Skeletal muscle satellite cell (primary cell): ENCODE measurements around the gene TMCC2. TPM values are rescaled to one million over a fixed set of nuclear protein-coding genes. Genes with fewer than 3 reads are reported as not detected.
"Not testable (repeated sequence)": the region's sequence is repeated elsewhere in the genome, so short reads cannot be mapped to it uniquely, and the experiment has no call there.

Experiments
- H3K27me3 ChIP-seq: 2 replicates; pipeline ENCODE4 v1.7.0; 2013; ENCODE audit warnings: low read length; ENCODE audit not compliant: control insufficient read depth, insufficient read depth
- H3K36me3 ChIP-seq: 2 replicates; pipeline ENCODE4 v1.7.0; 2013; ENCODE audit warnings: mild to moderate bottlenecking, control low read depth, low read length; ENCODE audit not compliant: insufficient read depth
- H3K4me1 ChIP-seq: 2 replicates; pipeline ENCODE4 v1.7.0; 2013; ENCODE audit warnings: low read length; ENCODE audit not compliant: control insufficient read depth, insufficient read depth
- H3K4me2 ChIP-seq: 2 replicates; pipeline ENCODE4 v1.7.0; 2013; ENCODE audit warnings: mild to moderate bottlenecking, low read length
- H3K4me3 ChIP-seq: 2 replicates; pipeline ENCODE4 v1.7.0; 2013; ENCODE audit warnings: low read length
- H3K9ac ChIP-seq: 2 replicates; pipeline ENCODE4 v1.7.0; 2013; ENCODE audit warnings: mild to moderate bottlenecking, low read depth, low read length, moderate library complexity
- H3K9me3 ChIP-seq: replicated peaks from 2 replicates; pipeline ENCODE4 v1.7.0; 2013; ENCODE audit warnings: mild to moderate bottlenecking, control low read depth, low read length
- total RNA-seq: library from RNA; depleted of rRNA; stranded (reverse); fragments of >200 nt; gene quantifications from 2 replicates; pipeline ENCODE4 v1.2.3, GENCODE V29; 2012; rRNA removed

The TMCC2 gene
- 1.3 and 2.3 TPM in 2 replicates for total RNA-seq

- H3K4me2 ChIP-seq = peak within 1 kb of the TSS; percentile 87
- H3K9ac ChIP-seq = peak within 1 kb of the TSS; percentile 57
- peaks cover 20% of the 10 kb centered on the region for H3K4me1 ChIP-seq
- H3K4me3 ChIP-seq = peak within 1 kb of the TSS; percentile 76
- no peaks in the 10 kb centered on the region for H3K36me3 ChIP-seq
- H3K9me3 ChIP-seq = no peaks in the 10 kb centered on the region
- peaks cover 42% of the 10 kb centered on the region for H3K27me3 ChIP-seq
Observed at GRCh38 chr1:205227584-205228013, at the start of gene TMCC2. Gene TMCC2 (plus strand): TSS chr1:205227946. CDS start chr1:205228565, 619 bp downstream.

- Histone ChIP-seq H3K27me3 (no peaks in the 10 kb centered on the region), H3K4me1 (peaks cover 28% of the 10 kb centered on the region), H3K4me2 (no peak overlapping the region), H3K4me3 (no peak overlapping the region), H3K36me3 (no peaks in the 10 kb centered on the region), H3K9me3 (no peaks in the 10 kb centered on the region), H3K9ac (peak overlapping the region; percentile 34)
Observed at GRCh38 chr1:205179842-205180241, 47.9 kb upstream of the TMCC2 start.

GRCh38 chr1:205180331-205180730 lies 47.4 kb upstream of the TMCC2 start:
- not testable (repeated sequence) for H3K36me3 ChIP-seq, H3K4me2 ChIP-seq, H3K4me3 ChIP-seq, H3K9ac ChIP-seq, H3K27me3 ChIP-seq, H3K9me3 ChIP-seq
- H3K4me1 ChIP-seq = peaks cover 23% of the 10 kb centered on the region

- Histone ChIP-seq H3K4me1 (peaks cover 9% of the 10 kb centered on the region), H3K36me3 (no peaks in the 10 kb centered on the region)
Observed at GRCh38 chr1:205182930-205183329, 44.8 kb upstream of the TMCC2 start.

GRCh38 chr1:205183676-205184335 lies 43.9 kb upstream of the TMCC2 start:
- no peaks in the 10 kb centered on the region for H3K27me3 ChIP-seq
- no peaks in the 10 kb centered on the region for H3K36me3 ChIP-seq
- no peaks in the 10 kb centered on the region for H3K9me3 ChIP-seq
- peaks cover 9% of the 10 kb centered on the region for H3K4me1 ChIP-seq
- no peak overlapping the region for H3K4me2 ChIP-seq
- no peak overlapping the region for H3K9ac ChIP-seq
- H3K4me3 ChIP-seq = no peak overlapping the region

More at GRCh38 chr1:205182930-205183329, 44.8 kb upstream of the TMCC2 start:
- Histone ChIP-seq H3K4me2 (no peak overlapping the region), H3K27me3 (no peaks in the 10 kb centered on the region), H3K9ac (no peak overlapping the region), H3K9me3 (no peaks in the 10 kb centered on the region), H3K4me3 (no peak overlapping the region)

- Histone ChIP-seq H3K9ac (no peak overlapping the region), H3K4me3 (no peak overlapping the region), H3K36me3 (no peaks in the 10 kb centered on the region), H3K27me3 (no peaks in the 10 kb centered on the region), H3K4me2 (no peak overlapping the region), H3K4me1 (peaks cover 5% of the 10 kb centered on the region), H3K9me3 (no peaks in the 10 kb centered on the region)
Observed at GRCh38 chr1:205186191-205186590, 41.6 kb upstream of the TMCC2 start.

GRCh38 chr1:205187420-205187819 lies 40.3 kb upstream of the TMCC2 start:
- Histone ChIP-seq H3K4me1 (peaks cover 8% of the 10 kb centered on the region), H3K27me3 (no peaks in the 10 kb centered on the region), H3K4me2 (no peak overlapping the region), H3K9me3 (no peaks in the 10 kb centered on the region), H3K36me3 (no peaks in the 10 kb centered on the region), H3K4me3 (no peak overlapping the region), H3K9ac (no peak overlapping the region)

- no peak overlapping the region for H3K4me3 ChIP-seq
- H3K9me3 ChIP-seq = no peaks in the 10 kb centered on the region
- no peaks in the 10 kb centered on the region for H3K27me3 ChIP-seq
- no peaks in the 10 kb centered on the region for H3K36me3 ChIP-seq
- peaks cover 8% of the 10 kb centered on the region for H3K4me1 ChIP-seq
- no peak overlapping the region for H3K4me2 ChIP-seq
- H3K9ac ChIP-seq = no peak overlapping the region
Observed at GRCh38 chr1:205188098-205188497, 39.6 kb upstream of the TMCC2 start.

GRCh38 chr1:205188596-205188995 lies 39.1 kb upstream of the TMCC2 start:
- H3K4me3 ChIP-seq = no peak overlapping the region
- no peak overlapping the region for H3K9ac ChIP-seq
- no peaks in the 10 kb centered on the region for H3K9me3 ChIP-seq
- no peak overlapping the region for H3K4me2 ChIP-seq
- H3K4me1 ChIP-seq = peaks cover 8% of the 10 kb centered on the region
- H3K27me3 ChIP-seq = no peaks in the 10 kb centered on the region
- no peaks in the 10 kb centered on the region for H3K36me3 ChIP-seq

GRCh38 chr1:205189131-205189530 lies 38.6 kb upstream of the TMCC2 start:
- no peak overlapping the region for H3K4me3 ChIP-seq
- H3K9ac ChIP-seq = no peak overlapping the region
- H3K4me2 ChIP-seq = no peak overlapping the region
- peaks cover 8% of the 10 kb centered on the region for H3K4me1 ChIP-seq
- H3K27me3 ChIP-seq = no peaks in the 10 kb centered on the region
- no peaks in the 10 kb centered on the region for H3K9me3 ChIP-seq
- no peaks in the 10 kb centered on the region for H3K36me3 ChIP-seq

- no peak overlapping the region for H3K4me3 ChIP-seq
- peaks cover 8% of the 10 kb centered on the region for H3K4me1 ChIP-seq
- H3K36me3 ChIP-seq = no peaks in the 10 kb centered on the region
- no peak overlapping the region for H3K4me2 ChIP-seq
- H3K9ac ChIP-seq = no peak overlapping the region
- no peaks in the 10 kb centered on the region for H3K27me3 ChIP-seq
- no peaks in the 10 kb centered on the region for H3K9me3 ChIP-seq
Observed at GRCh38 chr1:205190845-205191577, 36.7 kb upstream of the TMCC2 start.

- Histone ChIP-seq H3K36me3 (no peaks in the 10 kb centered on the region), H3K4me3 (no peak overlapping the region), H3K4me2 (no peak overlapping the region), H3K9ac (no peak overlapping the region), H3K4me1 (peaks cover 8% of the 10 kb centered on the region), H3K9me3 (no peaks in the 10 kb centered on the region), H3K27me3 (no peaks in the 10 kb centered on the region)
Observed at GRCh38 chr1:205191622-205192021, 36.1 kb upstream of the TMCC2 start.
